Tibial artery (tissue), 4 donors: ENCODE measurements around the gene C2orf69.

ENCODE experiments used
- DNase-seq, 2 donors: peaks; one replicate each; pipeline ENCODE4 v3.0.0-alpha.2; 2019
- H3K27ac ChIP-seq, 2 donors: fragments of 200-600 bp; sonication (generic) in 1 of 2; 1 replicate in 1 of 2; 2 replicates in 1 of 2; pipeline ENCODE4 v1.5.1; 2018 to 2019; ENCODE audit warnings: mild to moderate bottlenecking in 1 of 2
- H3K27me3 ChIP-seq, 2 donors: fragments of 200-600 bp; sonication (generic) in 1 of 2; one replicate each; pipeline versions ENCODE4 v1.5.1 to v1.6.0; 2016 to 2019
- H3K36me3 ChIP-seq, 3 donors: fragments of 200-600 bp; sonication (generic) in 2 of 3; one replicate each; pipeline ENCODE4 v1.5.1; 2016 to 2019; ENCODE audit warnings: mild to moderate bottlenecking in 2 of 3
- H3K4me1 ChIP-seq, 4 donors: fragments of 200-600 bp; sonication (generic) in 2 of 4; 1 replicate in 3 of 4; 2 replicates in 1 of 4; pipeline ENCODE4 v1.5.1; 2016 to 2019
- H3K4me3 ChIP-seq, 2 donors: fragments of 200-600 bp; sonication (generic) in 1 of 2; 1 replicate in 1 of 2; 2 replicates in 1 of 2; pipeline ENCODE4 v1.5.1; 2018 to 2019; ENCODE audit warnings: mild to moderate bottlenecking in 2 of 2
- H3K9me3 ChIP-seq, 3 donors: fragments of 200-600 bp; sonication (generic) in 1 of 3; one replicate each; pipeline ENCODE4 v1.5.1; 2016 to 2019
- intact Hi-C: fragments of 100-400 bp; cut with DNase I; formaldehyde crosslinking; loops from one replicate; pipeline ENCODE4 v1.15.0; 2023; ENCODE audit warnings: low total_unique reads
- TF ChIP-seq, protein P1 (sequence below), 2 experiments: fragments of 200-600 bp in 1 of 2; fragments of 450-650 bp in 1 of 2; IDR thresholded peaks; one replicate each; pipeline ENCODE4 v1.5.1; 2017 to 2019; ENCODE audit warnings: antibody characterized with exemption in 2 of 2, mild to moderate bottlenecking in 1 of 2, moderate library complexity in 1 of 2

The C2orf69 gene, protein sequence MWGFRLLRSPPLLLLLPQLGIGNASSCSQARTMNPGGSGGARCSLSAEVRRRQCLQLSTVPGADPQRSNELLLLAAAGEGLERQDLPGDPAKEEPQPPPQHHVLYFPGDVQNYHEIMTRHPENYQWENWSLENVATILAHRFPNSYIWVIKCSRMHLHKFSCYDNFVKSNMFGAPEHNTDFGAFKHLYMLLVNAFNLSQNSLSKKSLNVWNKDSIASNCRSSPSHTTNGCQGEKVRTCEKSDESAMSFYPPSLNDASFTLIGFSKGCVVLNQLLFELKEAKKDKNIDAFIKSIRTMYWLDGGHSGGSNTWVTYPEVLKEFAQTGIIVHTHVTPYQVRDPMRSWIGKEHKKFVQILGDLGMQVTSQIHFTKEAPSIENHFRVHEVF

GRCh38 chr2:199911052-199911876, at the start of gene C2orf69:
Gene C2orf69 (plus strand): TSS chr2:199911293. CDS start chr2:199911439, 146 bp downstream.
- Histone ChIP-seq H3K9me3 (no peaks in the 10 kb centered on the region), H3K4me3 (peak within 1 kb of the TSS; percentile 71 to 95), H3K27me3 (no peaks in the 10 kb centered on the region), H3K36me3 (no peaks in the 10 kb centered on the region), H3K4me1 (peaks cover 0 to 29% (median 14%) of the 10 kb centered on the region in 4 donors), H3K27ac (peak within 1 kb of the TSS; percentile 93 to 99)
- intact Hi-C loops: no loop called here
- peak; percentile 96 to 97 for DNase-seq
- TF ChIP-seq, protein P1, sequence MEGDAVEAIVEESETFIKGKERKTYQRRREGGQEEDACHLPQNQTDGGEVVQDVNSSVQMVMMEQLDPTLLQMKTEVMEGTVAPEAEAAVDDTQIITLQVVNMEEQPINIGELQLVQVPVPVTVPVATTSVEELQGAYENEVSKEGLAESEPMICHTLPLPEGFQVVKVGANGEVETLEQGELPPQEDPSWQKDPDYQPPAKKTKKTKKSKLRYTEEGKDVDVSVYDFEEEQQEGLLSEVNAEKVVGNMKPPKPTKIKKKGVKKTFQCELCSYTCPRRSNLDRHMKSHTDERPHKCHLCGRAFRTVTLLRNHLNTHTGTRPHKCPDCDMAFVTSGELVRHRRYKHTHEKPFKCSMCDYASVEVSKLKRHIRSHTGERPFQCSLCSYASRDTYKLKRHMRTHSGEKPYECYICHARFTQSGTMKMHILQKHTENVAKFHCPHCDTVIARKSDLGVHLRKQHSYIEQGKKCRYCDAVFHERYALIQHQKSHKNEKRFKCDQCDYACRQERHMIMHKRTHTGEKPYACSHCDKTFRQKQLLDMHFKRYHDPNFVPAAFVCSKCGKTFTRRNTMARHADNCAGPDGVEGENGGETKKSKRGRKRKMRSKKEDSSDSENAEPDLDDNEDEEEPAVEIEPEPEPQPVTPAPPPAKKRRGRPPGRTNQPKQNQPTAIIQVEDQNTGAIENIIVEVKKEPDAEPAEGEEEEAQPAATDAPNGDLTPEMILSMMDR (IDR thresholded peaks at IDR 0.05): no peak

GRCh38 chr2:199862788-199863187, 48.3 kb upstream of the C2orf69 start:
- Histone ChIP-seq H3K36me3 (no peaks in the 10 kb centered on the region), H3K4me3 (no peak overlapping the region), H3K4me1 (no peaks in the 10 kb centered on the region), H3K27ac (no peak overlapping the region), H3K27me3 (no peaks in the 10 kb centered on the region), H3K9me3 (no peaks in the 10 kb centered on the region)
- TF ChIP-seq, protein P1 (IDR thresholded peaks at IDR 0.05): no peak
- intact Hi-C loops: no loop called here
- no peak for DNase-seq

- no peak for DNase-seq
- intact Hi-C loops: no loop called here
- TF ChIP-seq, protein P1 (IDR thresholded peaks at IDR 0.05): no peak
- Histone ChIP-seq H3K27me3 (no peaks in the 10 kb centered on the region), H3K4me1 (no peaks in the 10 kb centered on the region), H3K36me3 (no peaks in the 10 kb centered on the region), H3K9me3 (no peaks in the 10 kb centered on the region), H3K4me3 (no peak overlapping the region), H3K27ac (no peak overlapping the region)
Observed at GRCh38 chr2:199865905-199866304, 45.2 kb upstream of the C2orf69 start.

- Histone ChIP-seq H3K36me3 (no peaks in the 10 kb centered on the region), H3K27ac (no peak overlapping the region), H3K4me1 (no peaks in the 10 kb centered on the region), H3K27me3 (no peaks in the 10 kb centered on the region), H3K4me3 (no peak overlapping the region), H3K9me3 (no peaks in the 10 kb centered on the region)
- intact Hi-C loops: no loop called here
- TF ChIP-seq, protein P1 (IDR thresholded peaks at IDR 0.05): no peak
- DNase-seq: no peak
Observed at GRCh38 chr2:199868431-199869226, 42.5 kb upstream of the C2orf69 start.

GRCh38 chr2:199869227-199869541, 41.9 kb upstream of the C2orf69 start:
- no peaks in the 10 kb centered on the region for H3K36me3 ChIP-seq
- H3K27ac ChIP-seq: no peak overlapping the region
- H3K4me3 ChIP-seq: no peak overlapping the region
- no peak for DNase-seq
- TF ChIP-seq, protein P1 (IDR thresholded peaks at IDR 0.05): no peak
- intact Hi-C loops: no loop called here
- H3K27me3 ChIP-seq: no peaks in the 10 kb centered on the region
- peaks cover 0 to 5% (median 3%) of the 10 kb centered on the region in 3 donors for H3K9me3 ChIP-seq
- H3K4me1 ChIP-seq: no peaks in the 10 kb centered on the region
